Activated T-cell treated with anti-CD3 and anti-CD28 coated beads, Interleukin-2, amount 50 U/mL, for 24 hours (primary cell): ENCODE results near the gene TRIM24.
"Not testable (repeated sequence)": the region's sequence is repeated elsewhere in the genome, so short reads cannot be mapped to it uniquely, and the experiment has no call there.

Experiments
- DNase-seq: peaks from one replicate; pipeline ENCODE4 v3.0.0-alpha.2; 2020
- H3K27ac Mint-ChIP-seq: 2 replicates; pipeline ENCODE4 v1.8.0; 2020; ENCODE audit warnings: mild to moderate bottlenecking, mixed read lengths
- H3K27me3 Mint-ChIP-seq: 2 replicates; pipeline ENCODE4 v1.8.0; 2020; ENCODE audit warnings: mixed read lengths
- H3K36me3 Mint-ChIP-seq: 2 replicates; pipeline ENCODE4 v1.8.0; 2020; ENCODE audit warnings: low read depth, mixed read lengths
- H3K4me1 Mint-ChIP-seq: 2 replicates; pipeline ENCODE4 v1.8.0; 2020; ENCODE audit warnings: low read depth, mixed read lengths
- H3K4me3 Mint-ChIP-seq: 2 replicates; pipeline ENCODE4 v1.8.0; 2020; ENCODE audit warnings: mild to moderate bottlenecking, moderate library complexity, mixed read lengths
- H3K9me3 Mint-ChIP-seq: 2 replicates; pipeline ENCODE4 v1.8.0; 2020; ENCODE audit warnings: mixed read lengths

TRIM24 gene

GRCh38 chr7:138499340-138499739 lies 39.3 kb downstream of the TRIM24 start:
- no peaks in the 10 kb centered on the region for H3K27me3 Mint-ChIP-seq
- no peak overlapping the region for H3K27ac Mint-ChIP-seq
- no peak for DNase-seq
- no peak overlapping the region for H3K4me3 Mint-ChIP-seq
- H3K4me1 Mint-ChIP-seq, result peaks cover 44% of the 10 kb centered on the region
- H3K9me3 Mint-ChIP-seq, result peaks cover 2% of the 10 kb centered on the region
- H3K36me3 Mint-ChIP-seq, result peaks cover 30% of the 10 kb centered on the region

DNA sequence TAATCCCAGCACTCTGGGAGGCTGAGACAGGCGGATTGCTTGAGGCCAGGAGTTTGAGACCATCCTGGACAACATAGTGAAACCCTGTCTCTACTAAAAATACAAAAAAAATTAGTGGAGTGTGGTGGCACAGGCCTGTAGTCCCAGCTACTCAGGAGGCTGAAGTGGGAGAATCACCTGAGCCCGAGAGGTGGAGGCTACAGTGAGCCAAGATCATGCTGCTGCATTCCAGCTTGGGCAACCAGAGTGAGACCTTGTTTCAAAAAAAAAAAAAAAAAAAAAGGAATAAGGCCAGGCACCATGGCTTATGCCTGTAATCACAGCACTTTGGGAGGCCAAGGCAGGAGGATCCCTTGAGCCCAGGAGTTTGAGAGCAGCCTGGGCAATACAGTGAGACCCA lies 40.2 kb downstream of the TRIM24 start:
- H3K4me3 Mint-ChIP-seq, DNase-seq, H3K9me3 Mint-ChIP-seq, H3K27ac Mint-ChIP-seq, H3K27me3 Mint-ChIP-seq: not testable (repeated sequence)
- Mint-ChIP-seq H3K4me1 (peaks cover 40% of the 10 kb centered on the region), H3K36me3 (peaks cover 39% of the 10 kb centered on the region)

GRCh38 chr7:138500892-138501291 lies 40.8 kb downstream of the TRIM24 start:
- Mint-ChIP-seq H3K36me3 (peaks cover 43% of the 10 kb centered on the region), H3K27ac (no peak overlapping the region), H3K9me3 (peaks cover 2% of the 10 kb centered on the region), H3K27me3 (no peaks in the 10 kb centered on the region), H3K4me1 (peaks cover 40% of the 10 kb centered on the region), H3K4me3 (no peak overlapping the region)
- no peak for DNase-seq

DNA sequence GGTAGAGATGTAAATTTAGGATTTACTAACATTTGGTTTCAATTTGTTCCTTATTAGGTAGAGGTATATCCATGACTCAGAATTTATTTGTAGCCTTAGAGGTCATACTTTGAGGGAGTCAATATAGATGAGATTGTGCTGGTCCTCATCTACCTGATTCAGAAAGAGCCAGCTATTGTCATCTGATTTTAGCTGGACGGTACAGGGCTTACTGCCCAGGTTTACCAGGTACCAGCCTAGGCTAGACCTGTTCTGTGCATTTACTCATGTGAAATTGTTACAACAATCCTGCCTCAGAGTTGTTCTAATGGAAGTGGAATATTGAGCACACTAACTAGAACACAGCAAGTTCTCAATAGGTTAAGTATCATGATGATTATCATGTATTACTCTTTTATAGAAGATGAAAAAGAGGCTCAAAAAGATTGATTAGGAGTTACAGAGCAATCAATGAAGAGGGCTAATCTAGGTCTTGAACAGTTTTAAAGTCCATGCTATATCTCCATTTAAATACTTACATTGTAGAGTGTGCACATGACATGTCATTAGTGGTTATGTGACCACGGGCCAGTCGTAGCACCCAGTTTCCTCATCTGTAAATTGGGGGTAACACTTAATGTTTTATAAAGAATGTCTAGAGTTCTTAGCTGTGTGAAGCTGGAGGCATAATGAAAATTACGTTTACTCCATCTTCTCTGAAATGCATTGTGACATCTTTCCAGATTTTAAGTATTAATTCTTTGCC lies 42.1 kb downstream of the TRIM24 start:
- H3K4me3 Mint-ChIP-seq, result no peak overlapping the region
- H3K36me3 Mint-ChIP-seq, result peaks cover 45% of the 10 kb centered on the region
- peaks cover 2% of the 10 kb centered on the region for H3K9me3 Mint-ChIP-seq
- H3K27ac Mint-ChIP-seq, result no peak overlapping the region
- no peaks in the 10 kb centered on the region for H3K27me3 Mint-ChIP-seq
- peaks cover 38% of the 10 kb centered on the region for H3K4me1 Mint-ChIP-seq
- no peak for DNase-seq

- Mint-ChIP-seq H3K4me1 (peaks cover 29% of the 10 kb centered on the region), H3K27ac (peak overlapping the region; percentile 40), H3K9me3 (no peaks in the 10 kb centered on the region), H3K36me3 (peaks cover 56% of the 10 kb centered on the region), H3K27me3 (no peaks in the 10 kb centered on the region), H3K4me3 (no peak overlapping the region)
- DNase-seq, result no peak
Observed at GRCh38 chr7:138505361-138505873, 45.4 kb downstream of the TRIM24 start.

GRCh38 chr7:138506764-138507163 lies 46.7 kb downstream of the TRIM24 start:
- Mint-ChIP-seq H3K27ac (no peak overlapping the region), H3K27me3 (no peaks in the 10 kb centered on the region), H3K4me3 (no peak overlapping the region), H3K9me3 (peaks cover 3% of the 10 kb centered on the region), H3K4me1 (peaks cover 25% of the 10 kb centered on the region), H3K36me3 (peaks cover 70% of the 10 kb centered on the region)
- DNase-seq, result no peak

GRCh38 chr7:138510003-138510402 lies 49.9 kb downstream of the TRIM24 start:
- DNase-seq, result no peak
- peaks cover 4% of the 10 kb centered on the region for H3K9me3 Mint-ChIP-seq
- no peaks in the 10 kb centered on the region for H3K27me3 Mint-ChIP-seq
- H3K4me1 Mint-ChIP-seq, result peaks cover 13% of the 10 kb centered on the region
- peaks cover 91% of the 10 kb centered on the region for H3K36me3 Mint-ChIP-seq
- no peak overlapping the region for H3K27ac Mint-ChIP-seq
- no peak overlapping the region for H3K4me3 Mint-ChIP-seq

DNA sequence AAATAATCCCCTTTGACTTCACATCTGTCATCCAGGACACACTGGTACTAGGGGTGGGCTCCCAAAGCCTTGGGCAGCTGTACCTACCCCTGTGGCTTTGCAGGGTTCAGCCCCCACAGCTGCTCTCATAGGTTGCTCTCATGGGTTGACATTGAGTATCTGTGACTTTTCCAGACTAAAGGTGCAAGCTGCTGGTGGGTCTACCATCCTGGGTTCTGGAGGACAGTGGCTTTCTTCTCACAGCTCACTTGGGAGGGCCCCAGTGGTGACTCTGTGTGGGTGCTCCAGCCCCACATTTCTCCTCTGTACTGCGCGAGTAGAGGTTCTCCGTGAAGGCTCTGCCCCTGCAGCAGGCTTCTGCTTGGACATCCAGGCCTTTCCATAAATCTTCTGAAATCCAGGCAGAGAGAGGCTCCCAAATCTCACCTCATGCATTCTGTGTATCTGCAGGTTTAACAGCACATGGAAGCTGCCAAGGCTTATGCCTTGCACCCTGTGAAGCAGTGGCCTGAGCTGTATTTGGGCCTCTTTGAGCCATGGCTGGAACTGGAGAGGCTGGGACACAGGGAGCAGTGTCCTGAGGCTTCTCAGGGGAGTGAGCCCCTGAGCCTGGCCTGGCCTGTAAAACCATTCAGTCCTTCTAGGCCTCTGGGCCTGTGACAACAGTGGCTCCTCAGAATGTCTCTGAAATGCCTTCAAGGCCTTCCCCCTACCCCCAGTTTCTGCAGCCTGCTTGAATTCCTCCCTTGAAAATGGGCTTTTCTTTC lies 52.2 kb downstream of the TRIM24 start:
- H3K4me3 Mint-ChIP-seq, result no peak overlapping the region

GRCh38 chr7:138512885-138513284 lies 52.8 kb downstream of the TRIM24 start:
- no peaks in the 10 kb centered on the region for H3K27me3 Mint-ChIP-seq
- peaks cover 4% of the 10 kb centered on the region for H3K9me3 Mint-ChIP-seq
- H3K36me3 Mint-ChIP-seq, result peaks cover 91% of the 10 kb centered on the region
- no peak for DNase-seq
- no peak overlapping the region for H3K4me3 Mint-ChIP-seq
- H3K27ac Mint-ChIP-seq, result no peak overlapping the region
- H3K4me1 Mint-ChIP-seq, result peaks cover 2% of the 10 kb centered on the region

More for the DNA sequence above, 52.2 kb downstream of the TRIM24 start:
- Mint-ChIP-seq H3K36me3 (peaks cover 90% of the 10 kb centered on the region), H3K27me3 (no peaks in the 10 kb centered on the region), H3K9me3 (peaks cover 4% of the 10 kb centered on the region), H3K4me1 (peaks cover 1% of the 10 kb centered on the region), H3K27ac (no peak overlapping the region)
- no peak for DNase-seq

DNA sequence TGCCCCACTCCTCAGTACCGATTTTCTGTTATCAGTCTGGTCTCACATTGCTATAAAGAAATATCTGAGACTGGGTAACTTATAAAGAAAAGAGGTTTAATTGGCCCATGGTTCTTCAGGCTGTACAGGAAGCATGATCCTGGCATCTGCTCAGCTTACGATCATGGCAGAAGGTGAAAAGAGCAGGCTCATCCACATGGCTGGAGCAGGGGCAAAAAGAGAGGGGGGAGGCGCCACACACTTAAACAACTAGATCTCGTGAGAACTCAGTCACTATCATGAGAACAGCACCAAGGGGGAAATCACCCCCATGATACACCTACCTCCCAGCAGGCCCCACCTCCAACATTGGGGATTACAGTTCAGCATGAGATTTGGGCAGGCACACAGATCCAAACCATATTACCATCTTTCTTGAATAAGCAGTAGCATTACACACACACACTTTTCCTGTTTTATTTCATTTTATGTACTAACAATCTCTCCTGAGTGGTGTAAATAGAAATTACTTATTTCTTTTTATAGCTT lies 53.3 kb downstream of the TRIM24 start:
- DNase-seq, result no peak
- peaks cover 1% of the 10 kb centered on the region for H3K4me1 Mint-ChIP-seq
- no peaks in the 10 kb centered on the region for H3K27me3 Mint-ChIP-seq
- H3K27ac Mint-ChIP-seq, result no peak overlapping the region
- H3K36me3 Mint-ChIP-seq, result peaks cover 91% of the 10 kb centered on the region
- peaks cover 4% of the 10 kb centered on the region for H3K9me3 Mint-ChIP-seq
- H3K4me3 Mint-ChIP-seq, result no peak overlapping the region

GRCh38 chr7:138514044-138514443 lies 54.0 kb downstream of the TRIM24 start:
- H3K27ac Mint-ChIP-seq, result no peak overlapping the region
- no peak overlapping the region for H3K4me3 Mint-ChIP-seq
- peaks cover 92% of the 10 kb centered on the region for H3K36me3 Mint-ChIP-seq
- H3K27me3 Mint-ChIP-seq, result no peaks in the 10 kb centered on the region
- peaks cover 4% of the 10 kb centered on the region for H3K9me3 Mint-ChIP-seq
- peaks cover 1% of the 10 kb centered on the region for H3K4me1 Mint-ChIP-seq
- DNase-seq, result no peak

GRCh38 chr7:138515001-138515528 lies 55.0 kb downstream of the TRIM24 start:
- peaks cover 97% of the 10 kb centered on the region for H3K36me3 Mint-ChIP-seq
- no peak overlapping the region for H3K27ac Mint-ChIP-seq

DNA sequence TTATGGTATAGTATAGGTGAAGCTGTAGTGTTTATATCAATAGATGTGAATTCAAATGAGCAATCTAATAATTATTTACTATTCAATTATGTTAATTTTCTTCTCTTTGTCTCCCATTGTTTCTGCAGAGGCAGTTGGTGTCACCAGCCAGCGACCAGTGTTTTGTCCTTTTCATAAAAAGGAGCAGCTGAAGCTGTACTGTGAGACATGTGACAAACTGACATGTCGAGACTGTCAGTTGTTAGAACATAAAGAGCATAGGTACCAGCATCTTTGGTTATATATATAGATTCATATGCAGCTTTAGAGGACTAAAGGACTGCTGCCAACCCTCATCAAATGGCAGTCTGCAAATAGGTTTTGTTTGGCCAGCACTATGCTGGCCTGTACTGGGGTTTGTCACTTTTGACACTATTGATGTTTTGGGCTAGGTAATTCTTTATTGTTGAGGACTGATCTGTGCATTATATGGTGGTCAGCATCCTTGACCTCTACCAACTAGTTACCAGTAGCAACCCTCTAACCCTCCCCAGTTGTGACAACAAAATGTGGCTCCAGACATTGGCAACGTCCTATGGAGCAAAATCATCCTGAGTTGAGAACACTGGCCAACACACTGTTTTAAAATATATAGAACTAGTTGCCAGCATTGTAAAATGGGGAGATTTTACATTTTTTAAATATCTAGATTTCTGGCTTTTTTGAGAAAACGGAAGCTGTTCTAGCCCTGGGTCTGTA lies 59.2 kb downstream of the TRIM24 start:
- Mint-ChIP-seq H3K4me3 (no peak overlapping the region), H3K27me3 (no peaks in the 10 kb centered on the region), H3K9me3 (peaks cover 17% of the 10 kb centered on the region), H3K4me1 (peaks cover 1% of the 10 kb centered on the region), H3K36me3 (peaks cover 98% of the 10 kb centered on the region), H3K27ac (no peak overlapping the region)
- DNase-seq, result no peak

More at GRCh38 chr7:138515001-138515528, 55.0 kb downstream of the TRIM24 start:
- no peak overlapping the region for H3K4me3 Mint-ChIP-seq
- DNase-seq, result no peak
- no peaks in the 10 kb centered on the region for H3K27me3 Mint-ChIP-seq
- peaks cover 8% of the 10 kb centered on the region for H3K9me3 Mint-ChIP-seq
- H3K4me1 Mint-ChIP-seq, result peaks cover 1% of the 10 kb centered on the region

DNA sequence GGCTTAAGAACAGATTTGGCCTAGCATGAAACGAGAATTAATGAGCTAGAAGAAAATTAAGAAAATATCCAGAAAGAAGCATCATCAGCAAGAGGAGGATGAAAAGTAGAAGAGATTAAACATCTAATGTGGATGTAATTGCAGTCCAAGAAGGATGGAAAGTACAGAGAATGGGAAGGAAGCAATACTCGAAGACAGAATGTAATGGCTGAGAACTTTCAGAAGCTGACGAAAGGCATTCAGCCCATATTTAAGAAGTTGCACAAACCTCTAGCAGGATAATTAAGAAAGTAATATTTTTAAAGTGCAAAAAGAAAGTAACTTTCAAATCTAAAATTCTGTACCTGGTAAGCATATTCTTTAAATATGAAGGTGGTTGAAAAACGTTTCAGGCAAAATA lies 60.7 kb downstream of the TRIM24 start:
- peaks cover 92% of the 10 kb centered on the region for H3K36me3 Mint-ChIP-seq
- H3K27me3 Mint-ChIP-seq, result no peaks in the 10 kb centered on the region
- H3K4me3 Mint-ChIP-seq, result no peak overlapping the region
- H3K27ac Mint-ChIP-seq, result no peak overlapping the region
- DNase-seq, result no peak
- peaks cover 23% of the 10 kb centered on the region for H3K9me3 Mint-ChIP-seq
- peaks cover 1% of the 10 kb centered on the region for H3K4me1 Mint-ChIP-seq
